ENCODE results near the gene AP1B1. TPM values are rescaled to one million over a fixed set of nuclear protein-coding genes. Genes with fewer than 3 reads are reported as not detected.

Gene AP1B1
- total and polyA plus RNA-seq, 2 of the 8 experiments (the other 6 are each of a cell fraction or from before 2014, with no cell fraction given) = 64.2 to 86.8 TPM

GRCh38 chr22:29277927-29278326 is 110.4 kb downstream of the AP1B1 start:
- no peak overlapping the region for H3K4me3 ChIP-seq (ENCODE audit: extremely low read depth in 1 of 4, insufficient read depth in 2 of 4, low read depth in 3 of 4, low read length in 4 of 4)
- peaks cover 23 to 26% of the 10 kb centered on the region in 2 experiments for H4K20me1 ChIP-seq (replicated peaks in 1 of 2; ENCODE audit: control insufficient read depth in 1 of 2, insufficient read depth in 2 of 2, low read length in 2 of 2)
- H3K9ac ChIP-seq (replicated peaks in 1 of 4; ENCODE audit: extremely low read depth in 1 of 4, low read depth in 3 of 4, low read length in 3 of 4) = no peak overlapping the region
- peaks cover 48 to 97% (median 85%) of the 10 kb centered on the region in 4 experiments for H3K36me3 ChIP-seq (ENCODE audit: control insufficient read depth in 2 of 4, insufficient read depth in 4 of 4, low read length in 3 of 4)
- no peaks in the 10 kb centered on the region for H3K4me1 ChIP-seq (replicated peaks in 1 of 4; ENCODE audit: control insufficient read depth in 3 of 4, insufficient read depth in 4 of 4, low read length in 3 of 4)
- H3K18ac ChIP-seq (ENCODE audit: extremely low read depth, low read length) = no peak overlapping the region
- no peak overlapping the region for H4K91ac ChIP-seq (replicated peaks; ENCODE audit: insufficient read length, low read length)
- no peak for DNase-seq (ENCODE audit: low read depth in 1 of 2, low spot score in 2 of 2)
- H3K4me2 ChIP-seq (ENCODE audit: insufficient read depth in 1 of 2, low read depth in 2 of 2, low read length in 2 of 2) = no peak overlapping the region
- no peak overlapping the region for H3K27ac ChIP-seq (ENCODE audit: low read depth, low read length)
- WGBS, 2 experiments (ENCODE audit: extremely low coverage in 1 of 2, insufficient coverage in 1 of 2, insufficient read length in 1 of 2, insufficient replicate concordance in 2 of 2, low coverage in 1 of 2, low lambda C conversion rate in 2 of 2, missing lambda C conversion rate in 1 of 2) = 96% methylated on average over 1 of the region's 1 CpG; no CpG with 5 or more reads in 1 of the 2 experiments
- no peaks in the 10 kb centered on the region for H3K27me3 ChIP-seq (replicated peaks in 1 of 4; ENCODE audit: control insufficient read depth in 3 of 4, extremely low read depth in 1 of 4, insufficient read depth in 3 of 4, low read length in 3 of 4)
- H3K23me2 ChIP-seq (ENCODE audit: low read depth, low read length) = no peaks in the 10 kb centered on the region
- FAIRE-seq = no peak
- H2BK12ac ChIP-seq (ENCODE audit: low read depth, low read length) = no peak overlapping the region
- no peak overlapping the region for H3K14ac ChIP-seq (ENCODE audit: insufficient read length)
- no peak overlapping the region for H2BK5ac ChIP-seq (ENCODE audit: low read depth, low read length)
- no peak overlapping the region for H3K23ac ChIP-seq (ENCODE audit: insufficient read length)
- H2AK5ac ChIP-seq (ENCODE audit: low read depth, low read length) = no peak overlapping the region
- no peak overlapping the region for H2BK120ac ChIP-seq (replicated peaks; ENCODE audit: low read depth, low read length)
- peaks cover 5% of the 10 kb centered on the region for H3K79me1 ChIP-seq (ENCODE audit: low read depth, low read length)
- H3K56ac ChIP-seq (replicated peaks; ENCODE audit: insufficient read length, low read depth, low read length) = no peak overlapping the region
- peaks cover 10 to 80% of the 10 kb centered on the region in 2 experiments for H3K79me2 ChIP-seq (ENCODE audit: control insufficient read depth in 1 of 2, insufficient read depth in 2 of 2, low read length in 2 of 2)
- H3K4ac ChIP-seq (replicated peaks; ENCODE audit: insufficient read length, low read depth, low read length) = no peak overlapping the region
- H3K9me3 ChIP-seq (ENCODE audit: insufficient read depth in 2 of 2, low read depth in 1 of 2, low read length in 1 of 2) = no peaks in the 10 kb centered on the region
- TF ChIP-seq CBX5 (IDR thresholded peaks at IDR 0.05; ENCODE audit: low read depth, low read length) (no peak), BCL11A (IDR thresholded peaks at IDR 0.05; ENCODE audit: low read depth in 2 of 2, low read length in 2 of 2) (no peak), NRF1 (IDR thresholded peaks at IDR 0.05; ENCODE audit: low read depth, low read length) (no peak), POLR2A (IDR thresholded peaks at IDR 0.05; ENCODE audit: control extremely low read depth in 1 of 2, low read depth in 2 of 2, low read length in 2 of 2) (peak in 1 of 2 experiments; percentile 27; a peak in 1 of 3 replicates), RNF2 (IDR thresholded peaks at IDR 0.05; ENCODE audit: borderline replicate concordance, low read depth, low read length, missing control alignments, poor library complexity, severe bottlenecking) (no peak), RBBP5 (IDR thresholded peaks at IDR 0.05; ENCODE audit: borderline replicate concordance, low read depth, low read length) (no peak)
- H2BK20ac ChIP-seq (ENCODE audit: low read length) = no peak overlapping the region
- ChIA-PET POLR2A (ENCODE audit: partially characterized antibody) (interaction anchor here (0.9 to 21.4 kb wide), 10 partner anchors 6 to 59 kb away, joined by 3 to 436 read pairs (median 6); partner anchors contain the start of genes EWSR1, GAS2L1 and RHBDD3), CTCF (ENCODE audit: partially characterized antibody) (interaction anchor here (0.6 to 1.3 kb wide), 3 partner anchors 26 to 220 kb away, joined by 3 to 8 read pairs (median 5); no protein-coding TSS in a partner anchor)
- no peak overlapping the region for H2BK15ac ChIP-seq (ENCODE audit: low read length)
- no peak overlapping the region for H4K8ac ChIP-seq (ENCODE audit: extremely low read depth, insufficient read depth, low read length)
- no peak overlapping the region for H4K5ac ChIP-seq (ENCODE audit: insufficient read length, low read depth, low read length)
- no peak overlapping the region for H2AFZ ChIP-seq (ENCODE audit: low read length)

Measured in H1 (cell line).